Epithelial cell of esophagus (primary cell): Measurements from ENCODE around the gene TRAM2.

Experiments used
- DNase-seq: peaks from one replicate; pipeline ENCODE4 v3.0.0; 2010; ENCODE audit warnings: low read depth
- H3K4me3 ChIP-seq: 2 replicates; pipeline ENCODE4 v1.5.1; 2011; ENCODE audit warnings: mild to moderate bottlenecking, low read length, control low read depth
- CTCF ChIP-seq: IDR thresholded peaks from 2 replicates; pipeline ENCODE4 v1.5.1; 2011; ENCODE audit warnings: low read depth, mild to moderate bottlenecking, low read length, control low read depth, inconsistent platforms; ENCODE audit not compliant: insufficient read depth; ENCODE audit errors: missing control alignments

The TRAM2 gene

GRCh38 chr6:52543729-52544601, 32.9 kb downstream of the TRAM2 start:
- peak; percentile 30 for DNase-seq
- TF ChIP-seq CTCF: no peak
- no peak overlapping the region for H3K4me3 ChIP-seq

- DNase-seq: no peak
- no peak for TF ChIP-seq CTCF
- H3K4me3 ChIP-seq: no peak overlapping the region
Observed at GRCh38 chr6:52543262-52543661, 33.6 kb downstream of the TRAM2 start.

- H3K4me3 ChIP-seq: no peak overlapping the region
- TF ChIP-seq CTCF: no peak
- no peak for DNase-seq
Observed at GRCh38 chr6:52541135-52541534, 35.7 kb downstream of the TRAM2 start.

GRCh38 chr6:52540286-52540902, 36.5 kb downstream of the TRAM2 start:
- H3K4me3 ChIP-seq: no peak overlapping the region
- DNase-seq: no peak
- no peak for TF ChIP-seq CTCF

GRCh38 chr6:52539607-52540006, 37.3 kb downstream of the TRAM2 start:
- no peak for TF ChIP-seq CTCF
- H3K4me3 ChIP-seq: no peak overlapping the region
- no peak for DNase-seq

- H3K4me3 ChIP-seq: no peak overlapping the region
- no peak for DNase-seq
- no peak for TF ChIP-seq CTCF
Observed at GRCh38 chr6:52538901-52539354, 37.9 kb downstream of the TRAM2 start.
